IPS-11a (cell line): Measurements from ENCODE around the gene IRS2.

ENCODE experiments used
- H3K4me3 ChIP-seq: one replicate; pipeline ENCODE4 v1.5.1; 2013; ENCODE audit warnings: low read depth, low read length, control low read depth

The IRS2 gene

GRCh38 chr13:109803825-109804224, 17.4 kb upstream of the IRS2 start:
- H3K4me3 ChIP-seq: no peak overlapping the region

- H3K4me3 ChIP-seq: no peak overlapping the region
These were observed 16.6 kb upstream of the IRS2 start for GRCh38 chr13:109802936-109803335.

- H3K4me3 ChIP-seq: no peak overlapping the region
These were observed 8.6 kb upstream of the IRS2 start for GRCh38 chr13:109795011-109795410.

- no peak overlapping the region for H3K4me3 ChIP-seq
These were observed 7.7 kb upstream of the IRS2 start for GRCh38 chr13:109794095-109794494.

GRCh38 chr13:109792416-109793059, 6.2 kb upstream of the IRS2 start:
- H3K4me3 ChIP-seq: no peak overlapping the region

GRCh38 chr13:109790942-109791605, 4.7 kb upstream of the IRS2 start:
- H3K4me3 ChIP-seq: no peak overlapping the region

- no peak overlapping the region for H3K4me3 ChIP-seq
These were observed 3.7 kb upstream of the IRS2 start for GRCh38 chr13:109790086-109790485.

- H3K4me3 ChIP-seq: no peak overlapping the region
These were observed 2.9 kb upstream of the IRS2 start for GRCh38 chr13:109789262-109789661.

GRCh38 chr13:109788372-109789111, 2.2 kb upstream of the IRS2 start:
- H3K4me3 ChIP-seq: no peak overlapping the region

GRCh38 chr13:109787135-109787954, 962 bp upstream of the IRS2 start:
- H3K4me3 ChIP-seq: peak overlapping the region; percentile 66

GRCh38 chr13:109785892-109786450, 412 bp downstream of the IRS2 start:
- peak overlapping the region; percentile 72 for H3K4me3 ChIP-seq

- H3K4me3 ChIP-seq: peak overlapping the region; percentile 72
These were observed 1.1 kb downstream of the IRS2 start for GRCh38 chr13:109785141-109785891.

GRCh38 chr13:109784590-109785140, 1.7 kb downstream of the IRS2 start:
- peak overlapping the region; percentile 72 for H3K4me3 ChIP-seq

GRCh38 chr13:109783815-109784589, 2.4 kb downstream of the IRS2 start:
- peak overlapping the region; percentile 37 for H3K4me3 ChIP-seq

GRCh38 chr13:109783447-109783814, 3.0 kb downstream of the IRS2 start:
- no peak overlapping the region for H3K4me3 ChIP-seq

- no peak overlapping the region for H3K4me3 ChIP-seq
These were observed 3.5 kb downstream of the IRS2 start for GRCh38 chr13:109782823-109783431.

- H3K4me3 ChIP-seq: no peak overlapping the region
These were observed 4.1 kb downstream of the IRS2 start for GRCh38 chr13:109782066-109782822.
